B cell (primary cell): ENCODE data around the gene PISD. TPM values are rescaled to one million over a fixed set of nuclear protein-coding genes. Genes with fewer than 3 reads are reported as not detected.

Source experiments
- ATAC-seq: fragments of 200-7000 bp; cut with Tn5 transposase; one replicate; pipeline ENCODE4 v1.10.0; 2021; ENCODE audit warnings: low read depth, mild to moderate bottlenecking, moderate number of reproducible peaks, moderate library complexity
- CTCF ChIA-PET: fragments of 350-600 bp; sonication (Branson Sonifier 250); formaldehyde crosslinking; loops from one replicate; lab custom pipeline; 2021; ENCODE audit warnings: antibody characterized with exemption, inconsistent platforms; lab: Charles Lee
- POLR2A ChIA-PET: fragments of 350-600 bp; sonication (Branson Sonifier 250); formaldehyde crosslinking; loops from one replicate; lab custom pipeline; 2021; ENCODE audit warnings: antibody characterized with exemption; lab: Charles Lee
- DNase-seq: peaks from one replicate; pipeline ENCODE4 v3.0.0; 2013
- H2AFZ ChIP-seq: 2 replicates; pipeline ENCODE4 v1.6.1; 2012; ENCODE audit warnings: mild to moderate bottlenecking, low read depth, low read length; ENCODE audit not compliant: insufficient read depth, poor library complexity, severe bottlenecking
- H3K27ac ChIP-seq, 2 donors: 1 replicate in 1 of 2; 2 replicates in 1 of 2; pipeline ENCODE4 v1.5.1; 2012 to 2013; ENCODE audit warnings: low read length in 2 of 2, mild to moderate bottlenecking in 2 of 2, moderate library complexity in 1 of 2
- H3K27me3 ChIP-seq, 4 experiments: fragments of 200-600 bp in 1 of 4; sonication (generic) in 1 of 4; replicated peaks in 1 of 4; 1 replicate in 2 of 4; 2 replicates in 2 of 4; pipeline versions ENCODE4 v1.6.1 to v1.7.0; 2013 to 2016; ENCODE audit warnings: low read length in 3 of 4, mild to moderate bottlenecking in 2 of 4, mixed read lengths in 1 of 4, moderate library complexity in 1 of 4; ENCODE audit not compliant: insufficient read depth in 4 of 4, control insufficient read depth in 3 of 4; ENCODE audit errors: control extremely low read depth in 1 of 4
- H3K36me3 ChIP-seq, 2 experiments: replicated peaks in 1 of 2; 1 replicate in 1 of 2; 2 replicates in 1 of 2; pipeline versions ENCODE4 v1.6.1 to v1.7.1; 2013; ENCODE audit warnings: low read length in 1 of 2; ENCODE audit not compliant: insufficient read depth in 2 of 2, control insufficient read depth in 1 of 2; ENCODE audit errors: control extremely low read depth in 1 of 2, extremely low read depth in 1 of 2
- H3K4me1 ChIP-seq, 2 donors: fragments of 200-600 bp in 1 of 2; sonication (generic) in 1 of 2; 1 replicate in 1 of 2; 2 replicates in 1 of 2; pipeline versions ENCODE4 v1.5.1 to v1.6.1; 2013 to 2017; ENCODE audit warnings: low read length in 2 of 2; ENCODE audit not compliant: control insufficient read depth in 2 of 2, insufficient read depth in 2 of 2
- H3K4me2 ChIP-seq: replicated peaks from 2 replicates; pipeline ENCODE3; 2012; ENCODE audit warnings: mild to moderate bottlenecking, low read depth, low read length; ENCODE audit not compliant: poor library complexity, severe bottlenecking
- H3K4me3 ChIP-seq, 5 experiments: fragments of 200-600 bp in 1 of 5; sonication (generic) in 1 of 5; 1 replicate in 3 of 5; 2 replicates in 2 of 5; pipeline versions ENCODE4 v1.5.1 to v1.7.0; 2011 to 2016; ENCODE audit warnings: low read length in 4 of 5, mild to moderate bottlenecking in 4 of 5, low read depth in 2 of 5, control low read depth in 1 of 5, moderate library complexity in 1 of 5; ENCODE audit not compliant: insufficient read depth in 1 of 5; ENCODE audit errors: control extremely low read depth in 1 of 5, extremely low read depth in 1 of 5
- H3K79me2 ChIP-seq: fragments of 200-600 bp; sonication (generic); one replicate; pipeline ENCODE4 v1.6.0; 2016; ENCODE audit warnings: low read length; ENCODE audit not compliant: control insufficient read depth, insufficient read depth
- H3K9ac ChIP-seq: fragments of 200-600 bp; sonication (generic); 2 replicates; pipeline ENCODE4 v1.6.1; 2017; ENCODE audit warnings: mild to moderate bottlenecking, low read length, moderate library complexity
- H3K9me3 ChIP-seq, 3 donors: one replicate each; pipeline versions ENCODE4 v1.6.1 to v1.7.1; 2013; ENCODE audit warnings: low read length in 2 of 3; ENCODE audit not compliant: control insufficient read depth in 2 of 3, insufficient read depth in 1 of 3; ENCODE audit errors: control extremely low read depth in 1 of 3
- H4K20me1 ChIP-seq: 2 replicates; pipeline ENCODE4 v1.6.0; 2012; ENCODE audit warnings: mild to moderate bottlenecking, low read length; ENCODE audit not compliant: insufficient read depth, control insufficient read depth, poor library complexity, severe bottlenecking
- H3K27ac Mint-ChIP-seq: one replicate; pipeline ENCODE4 v1.8.0; 2021; ENCODE audit warnings: mixed read lengths
- H3K27me3 Mint-ChIP-seq: one replicate; pipeline ENCODE4 v1.8.0; 2021; ENCODE audit warnings: mixed read lengths
- H3K4me1 Mint-ChIP-seq: one replicate; pipeline ENCODE4 v1.8.0; 2021; ENCODE audit warnings: mixed read lengths
- H3K4me3 Mint-ChIP-seq: one replicate; pipeline ENCODE4 v1.8.0; 2021; ENCODE audit warnings: mixed read lengths
- H3K9me3 Mint-ChIP-seq: one replicate; pipeline ENCODE4 v1.8.0; 2022; ENCODE audit warnings: mixed read lengths; ENCODE audit not compliant: insufficient read depth
- EZH2 ChIP-seq: IDR thresholded peaks from 2 replicates; pipeline ENCODE4 v1.6.1; 2012; ENCODE audit warnings: borderline replicate concordance, low read depth, mild to moderate bottlenecking, moderate library complexity, low read length; ENCODE audit not compliant: insufficient read depth, poor library complexity, severe bottlenecking
- WGBS: methylation state at CpG from one replicate; pipeline ENCODE4 v1.1.5; 2013; ENCODE audit warnings: missing lambda C conversion rate; ENCODE audit not compliant: insufficient coverage; 5-methylcytosine and 5-hydroxymethylcytosine counted together
- intact Hi-C: fragments of 100-400 bp; cut with micrococcal nuclease; formaldehyde crosslinking; loops from one replicate; pipeline ENCODE4 v1.10.0; 2022
- polyA plus RNA-seq: library from polyadenylated mRNA; depleted of rRNA; stranded (reverse); fragments of >200 nt; gene quantifications from 2 replicates; pipeline ENCODE4 v1.2.3, GENCODE V29; 2012
- total RNA-seq, 2 donors: library from RNA; stranded (reverse); fragments of 120-200 nt in 1 of 2; gene quantifications; 1 replicate in 1 of 2; 2 replicates in 1 of 2; pipeline versions ENCODE4 v1.2.3 to v1.2.4, GENCODE V29; 2013 to 2022
- TF ChIP-seq, protein P1 (sequence below): fragments of 200-600 bp; IDR thresholded peaks from one replicate; pipeline ENCODE4 v1.8.0; 2022; ENCODE audit warnings: antibody characterized with exemption, mild to moderate bottlenecking

The PISD gene
- total and polyA plus RNA-seq, 2 donors (not counting 1 experiment from before 2014, with no cell fraction given) = 35.6 to 52.5 TPM

DNA sequence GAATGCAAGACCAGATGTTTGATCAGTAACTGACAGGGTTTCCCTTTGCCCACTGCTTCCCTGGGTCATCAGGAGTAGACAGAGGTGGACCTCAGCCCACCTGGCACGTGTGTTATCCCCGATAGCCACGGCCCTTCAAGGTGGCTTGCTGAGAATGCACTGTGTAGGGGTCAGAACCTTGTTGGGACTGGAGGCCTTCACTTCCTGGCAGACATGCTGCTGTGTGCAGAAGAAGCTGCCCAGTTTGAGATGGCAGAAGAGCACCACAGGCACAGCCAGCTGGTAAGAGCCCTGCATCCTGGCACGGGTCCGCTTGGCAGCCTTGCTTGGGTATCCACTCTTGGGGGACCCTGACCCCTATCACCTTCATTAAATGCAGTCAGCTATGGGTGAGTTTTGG, 83.8 kb downstream of the PISD start:
- H3K4me1 Mint-ChIP-seq = peaks cover 6% of the 10 kb centered on the region
- DNase-seq = no peak
- no peaks in the 10 kb centered on the region for H4K20me1 ChIP-seq
- no peaks in the 10 kb centered on the region for H3K9me3 Mint-ChIP-seq
- H3K27ac ChIP-seq = no peak overlapping the region
- TF ChIP-seq, protein P1, sequence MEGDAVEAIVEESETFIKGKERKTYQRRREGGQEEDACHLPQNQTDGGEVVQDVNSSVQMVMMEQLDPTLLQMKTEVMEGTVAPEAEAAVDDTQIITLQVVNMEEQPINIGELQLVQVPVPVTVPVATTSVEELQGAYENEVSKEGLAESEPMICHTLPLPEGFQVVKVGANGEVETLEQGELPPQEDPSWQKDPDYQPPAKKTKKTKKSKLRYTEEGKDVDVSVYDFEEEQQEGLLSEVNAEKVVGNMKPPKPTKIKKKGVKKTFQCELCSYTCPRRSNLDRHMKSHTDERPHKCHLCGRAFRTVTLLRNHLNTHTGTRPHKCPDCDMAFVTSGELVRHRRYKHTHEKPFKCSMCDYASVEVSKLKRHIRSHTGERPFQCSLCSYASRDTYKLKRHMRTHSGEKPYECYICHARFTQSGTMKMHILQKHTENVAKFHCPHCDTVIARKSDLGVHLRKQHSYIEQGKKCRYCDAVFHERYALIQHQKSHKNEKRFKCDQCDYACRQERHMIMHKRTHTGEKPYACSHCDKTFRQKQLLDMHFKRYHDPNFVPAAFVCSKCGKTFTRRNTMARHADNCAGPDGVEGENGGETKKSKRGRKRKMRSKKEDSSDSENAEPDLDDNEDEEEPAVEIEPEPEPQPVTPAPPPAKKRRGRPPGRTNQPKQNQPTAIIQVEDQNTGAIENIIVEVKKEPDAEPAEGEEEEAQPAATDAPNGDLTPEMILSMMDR = no peak
- no peak for TF ChIP-seq EZH2
- 98% methylated on average over 5 of the region's 5 CpGs for WGBS
- H3K36me3 ChIP-seq = peaks cover 3 to 44% of the 10 kb centered on the region in 2 experiments
- H3K4me3 ChIP-seq = no peak overlapping the region
- no peaks in the 10 kb centered on the region for H3K27me3 ChIP-seq
- H3K27me3 Mint-ChIP-seq = no peaks in the 10 kb centered on the region
- H3K4me1 ChIP-seq = peaks cover 5 to 11% of the 10 kb centered on the region in 2 donors
- no peak overlapping the region for H3K4me3 Mint-ChIP-seq
- no peak overlapping the region for H3K9ac ChIP-seq
- no peaks in the 10 kb centered on the region for H3K9me3 ChIP-seq
- CTCF ChIA-PET = interaction anchor here (1.3 to 2.2 kb wide), 2 partner anchors 21 to 52 kb away, joined by 3 to 4 read pairs; no protein-coding TSS in a partner anchor
- POLR2A ChIA-PET = no interaction called here
- H3K4me2 ChIP-seq = no peak overlapping the region
- H2AFZ ChIP-seq = no peak overlapping the region
- intact Hi-C loops = no loop called here
- ATAC-seq = no peak
- no peaks in the 10 kb centered on the region for H3K79me2 ChIP-seq
- no peak overlapping the region for H3K27ac Mint-ChIP-seq

DNA sequence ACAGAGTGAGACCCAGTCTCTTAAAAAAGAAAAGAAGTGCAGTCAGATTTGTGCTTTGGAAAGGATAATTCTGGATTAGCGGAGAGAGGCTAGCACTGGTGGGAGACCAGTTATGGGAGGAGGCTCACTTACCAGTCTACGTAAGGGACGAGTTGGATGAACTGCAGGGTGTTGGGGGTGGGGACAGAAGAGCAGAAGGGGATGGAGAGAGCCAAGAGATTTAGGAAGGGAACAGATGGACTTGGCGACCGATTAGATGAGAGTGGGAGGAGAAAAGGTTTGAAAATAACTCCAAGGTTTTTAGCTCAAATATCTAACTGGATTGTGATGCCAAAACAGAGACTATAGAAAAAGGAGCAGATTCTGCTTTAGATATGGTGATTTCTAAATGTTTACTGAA, 84.3 kb downstream of the PISD start:
- no peak overlapping the region for H3K4me3 Mint-ChIP-seq
- Histone ChIP-seq H2AFZ (no peak overlapping the region), H3K4me2 (no peak overlapping the region), H3K27me3 (no peaks in the 10 kb centered on the region), H3K79me2 (no peaks in the 10 kb centered on the region), H3K4me3 (no peak overlapping the region), H3K9me3 (no peaks in the 10 kb centered on the region), H3K9ac (no peak overlapping the region), H3K4me1 (peaks cover 5 to 6% of the 10 kb centered on the region in 2 donors), H3K36me3 (peaks cover 4 to 48% of the 10 kb centered on the region in 2 experiments), H3K27ac (no peak overlapping the region), H4K20me1 (no peaks in the 10 kb centered on the region)
- ChIA-PET POLR2A (no interaction called here), CTCF (interaction anchor here (1.3 to 2.2 kb wide), 2 partner anchors 21 to 53 kb away, joined by 3 to 4 read pairs; no protein-coding TSS in a partner anchor)
- TF ChIP-seq, protein P1 = no peak
- no peak for TF ChIP-seq EZH2
- no peaks in the 10 kb centered on the region for H3K9me3 Mint-ChIP-seq
- intact Hi-C loops = no loop called here
- H3K27me3 Mint-ChIP-seq = no peaks in the 10 kb centered on the region
- no peak for DNase-seq
- ATAC-seq = no peak
- WGBS = 99% methylated on average over 5 of the region's 5 CpGs
- no peak overlapping the region for H3K27ac Mint-ChIP-seq
- H3K4me1 Mint-ChIP-seq = peaks cover 6% of the 10 kb centered on the region
